ENCODE results near the gene ZKSCAN2.

- TF ChIP-seq ZNF747 (tag by site-specific recombination; IDR thresholded peaks at IDR 0.05), result peak; percentile 67; the same call in 1 of the 2 replicates
- no peak for TF ChIP-seq ZNF830 (tag by site-specific recombination; IDR thresholded peaks at IDR 0.05; ENCODE audit: low read depth)
- TF ChIP-seq MEIS1 (CRISPR knock-in tag; IDR thresholded peaks at IDR 0.05; ENCODE audit: borderline replicate concordance), result no peak
Measured at GRCh38 chr16:25257956-25258860, 563 bp upstream of the ZKSCAN2 start.

Data from HEK293 (cell line).